ENCODE data around the gene ASPHD2. TPM values are rescaled to one million over a fixed set of nuclear protein-coding genes. Genes with fewer than 3 reads are reported as not detected.

Gene ASPHD2
- polyA plus RNA-seq, 1 of the 3 experiments (the other 2 are of a cell fraction), result 2.2 TPM

- no peaks in the 10 kb centered on the region for H3K9me3 ChIP-seq
- WGBS (ENCODE audit: low lambda C conversion rate), result 49% methylated on average over 7 of the region's 7 CpGs
- H4K20me1 ChIP-seq (ENCODE audit: insufficient read depth), result no peaks in the 10 kb centered on the region
- H2AFZ ChIP-seq (ENCODE audit: low read depth), result no peak overlapping the region
- TF ChIP-seq MEF2A (IDR thresholded peaks at IDR 0.05; ENCODE audit: borderline replicate concordance, low read depth), result no peak
- TF ChIP-seq RAD21 (IDR thresholded peaks at IDR 0.05; ENCODE audit: low read length), result no peak
- no peak for TF ChIP-seq SIN3A (IDR thresholded peaks at IDR 0.05; ENCODE audit: borderline replicate concordance, low read depth, low read length)
- no peak for TF ChIP-seq IRF3 (IDR thresholded peaks at IDR 0.05; ENCODE audit: low read depth, low read length)
- TF ChIP-seq EP300 (IDR thresholded peaks at IDR 0.05; ENCODE audit: borderline replicate concordance in 1 of 2, low read depth in 1 of 2, low read length in 1 of 2), result no peak
- TF ChIP-seq RCOR1 (IDR thresholded peaks at IDR 0.05; ENCODE audit: low read length), result no peak
- no peak for TF ChIP-seq REST (IDR thresholded peaks at IDR 0.05; ENCODE audit: low read depth, low read length)
- H3K36me3 ChIP-seq (replicated peaks in 1 of 2; ENCODE audit: control insufficient read depth in 1 of 2, insufficient read depth in 2 of 2, low read length in 1 of 2), result peaks cover under 1 to 25% of the 10 kb centered on the region in 2 experiments
- no peak for DNase-seq
- POLR2A ChIA-PET, result no interaction called here
- CTCF ChIA-PET, result interaction anchor here (1.3 to 1.4 kb wide), 2 partner anchors 24 to 118 kb away, joined by 4 to 9 read pairs; no protein-coding TSS in a partner anchor
- H3K79me2 ChIP-seq (ENCODE audit: insufficient read depth), result peaks cover 62% of the 10 kb centered on the region
- H3K4me2 ChIP-seq, result peak overlapping the region; percentile 89
- no peaks in the 10 kb centered on the region for H3K9me2 ChIP-seq
- H3F3A ChIP-seq (replicated peaks; ENCODE audit: insufficient read depth), result peaks cover 2% of the 10 kb centered on the region
- no peaks in the 10 kb centered on the region for H3K27me3 ChIP-seq (ENCODE audit: insufficient read depth)
- H3K9ac ChIP-seq, result no peak overlapping the region
- peaks cover 4 to 25% of the 10 kb centered on the region in 2 experiments; a peak in 3 of 4 replicates for H3K4me1 ChIP-seq (ENCODE audit: control insufficient read depth in 1 of 2, insufficient read depth in 2 of 2, low read depth in 1 of 2, low read length in 1 of 2)
- no peak overlapping the region; a peak in 1 of 4 replicates for H3K27ac ChIP-seq (ENCODE audit: low read depth in 2 of 2, low read length in 1 of 2)
- H3K4me3 ChIP-seq (ENCODE audit: low read depth in 2 of 2, low read length in 1 of 2), result peak overlapping the region in 1 of 2 experiments; percentile 5; a peak in 1 of 4 replicates
Measured at GRCh38 chr22:26485013-26485412, 56.0 kb downstream of the ASPHD2 start.

- Histone ChIP-seq H4K20me1 (ENCODE audit: insufficient read depth) (no peaks in the 10 kb centered on the region), H3K4me3 (ENCODE audit: low read depth in 2 of 2, low read length in 1 of 2) (no peak overlapping the region), H3K36me3 (replicated peaks in 1 of 2; ENCODE audit: control insufficient read depth in 1 of 2, insufficient read depth in 2 of 2, low read length in 1 of 2) (peaks cover 7 to 31% of the 10 kb centered on the region in 2 experiments), H3F3A (replicated peaks; ENCODE audit: insufficient read depth) (peaks cover 3% of the 10 kb centered on the region), H3K27me3 (ENCODE audit: insufficient read depth) (no peaks in the 10 kb centered on the region), H3K4me1 (ENCODE audit: control insufficient read depth in 1 of 2, insufficient read depth in 2 of 2, low read depth in 1 of 2, low read length in 1 of 2) (peaks cover 4 to 24% of the 10 kb centered on the region in 2 experiments; a peak in 3 of 4 replicates), H3K9me3 (no peaks in the 10 kb centered on the region), H3K9ac (no peak overlapping the region), H3K79me2 (ENCODE audit: insufficient read depth) (peaks cover 59% of the 10 kb centered on the region), H3K9me2 (no peaks in the 10 kb centered on the region), H3K4me2 (peak overlapping the region; percentile 28; the same call in 1 of the 2 replicates), H2AFZ (ENCODE audit: low read depth) (no peak overlapping the region), H3K27ac (ENCODE audit: low read depth in 2 of 2, low read length in 1 of 2) (no peak overlapping the region)
- no peak for DNase-seq
- ChIA-PET CTCF (no interaction called here), POLR2A (no interaction called here)
- WGBS (ENCODE audit: low lambda C conversion rate), result 96% methylated on average over 3 of the region's 3 CpGs
- TF ChIP-seq NFIC (IDR thresholded peaks at IDR 0.05; ENCODE audit: borderline replicate concordance) (no peak), YY1 (IDR thresholded peaks at IDR 0.05; ENCODE audit: low read depth) (no peak), PBX3 (IDR thresholded peaks at IDR 0.05) (no peak), TEAD4 (IDR thresholded peaks at IDR 0.05; ENCODE audit: borderline replicate concordance, insufficient read depth) (no peak), RFX5 (IDR thresholded peaks at IDR 0.05; ENCODE audit: low read length) (no peak), NRF1 (IDR thresholded peaks at IDR 0.05; ENCODE audit: low read depth, low read length) (no peak), EP300 (IDR thresholded peaks at IDR 0.05; ENCODE audit: borderline replicate concordance in 1 of 2, low read depth in 1 of 2, low read length in 1 of 2) (no peak), USF1 (IDR thresholded peaks at IDR 0.05; ENCODE audit: borderline replicate concordance, low read depth) (no peak), CHD2 (IDR thresholded peaks at IDR 0.05; ENCODE audit: low read length, partially characterized antibody) (no peak), JUND (IDR thresholded peaks at IDR 0.05) (no peak), MEF2A (IDR thresholded peaks at IDR 0.05; ENCODE audit: borderline replicate concordance, low read depth) (no peak), TCF12 (IDR thresholded peaks at IDR 0.05) (no peak), ELF1 (IDR thresholded peaks at IDR 0.05) (no peak), MXI1 (IDR thresholded peaks at IDR 0.05; ENCODE audit: low read depth, low read length) (no peak), GATA2 (CRISPR knock-in tag; IDR thresholded peaks at IDR 0.05) (no peak), TAF1 (IDR thresholded peaks at IDR 0.05; ENCODE audit: borderline replicate concordance, low read depth, low read length) (no peak)
Measured at GRCh38 chr22:26485806-26486390, 56.8 kb downstream of the ASPHD2 start.

Measured in SK-N-SH (cell line).